Thoracic aorta (tissue), 2 donors: ENCODE measurements around the gene GABBR2. TPM values are rescaled to one million over a fixed set of nuclear protein-coding genes. Genes with fewer than 3 reads are reported as not detected.

Experiments
- ATAC-seq: fragments of 150-250 bp; one replicate; pipeline ENCODE4 v1.8.0; 2017; ENCODE audit warnings: low read depth; ENCODE audit not compliant: insufficient number of reproducible peaks, low FRiP score
- DNase-seq: peaks from one replicate; pipeline ENCODE4 v3.0.0-alpha.2; 2020; ENCODE audit warnings: low spot score
- H3K27ac ChIP-seq, 2 donors: fragments of 200-600 bp; sonication (generic); 1 replicate in 1 of 2; 2 replicates in 1 of 2; pipeline ENCODE4 v1.5.1; 2016; ENCODE audit warnings: mild to moderate bottlenecking in 2 of 2, moderate library complexity in 2 of 2
- H3K27me3 ChIP-seq: fragments of 200-600 bp; sonication (generic); replicated peaks from 2 replicates; pipeline ENCODE4 v1.6.0; 2016; ENCODE audit warnings: mild to moderate bottlenecking; ENCODE audit not compliant: insufficient read depth
- H3K36me3 ChIP-seq: fragments of 200-600 bp; sonication (generic); one replicate; pipeline ENCODE4 v1.5.1; 2016
- H3K4me1 ChIP-seq, 2 donors: fragments of 200-600 bp; sonication (generic); 1 replicate in 1 of 2; 2 replicates in 1 of 2; pipeline versions ENCODE4 v1.5.1 to v1.6.0; 2016; ENCODE audit warnings: low read depth in 2 of 2, mild to moderate bottlenecking in 1 of 2; ENCODE audit not compliant: control insufficient read depth in 1 of 2
- H3K4me3 ChIP-seq: fragments of 200-600 bp; sonication (generic); 2 replicates; pipeline ENCODE4 v1.5.1; 2016; ENCODE audit warnings: mild to moderate bottlenecking
- H3K9me3 ChIP-seq: fragments of 200-600 bp; sonication (generic); 2 replicates; pipeline ENCODE4 v1.5.1; 2016
- total RNA-seq, 2 donors: library from RNA; depleted of rRNA; stranded (reverse); fragments of >200 nt; gene quantifications; one replicate each; pipeline versions ENCODE4 v1.1.0 to v1.2.3, GENCODE V29; 2016
- TF ChIP-seq, protein P1 (sequence below): fragments of 200-600 bp; sonication (generic); IDR thresholded peaks from one replicate; pipeline ENCODE4 v1.5.1; 2019; ENCODE audit warnings: antibody characterized with exemption

GABBR2 gene
- total RNA-seq, 2 donors from 2014 or later = not detected

DNA sequence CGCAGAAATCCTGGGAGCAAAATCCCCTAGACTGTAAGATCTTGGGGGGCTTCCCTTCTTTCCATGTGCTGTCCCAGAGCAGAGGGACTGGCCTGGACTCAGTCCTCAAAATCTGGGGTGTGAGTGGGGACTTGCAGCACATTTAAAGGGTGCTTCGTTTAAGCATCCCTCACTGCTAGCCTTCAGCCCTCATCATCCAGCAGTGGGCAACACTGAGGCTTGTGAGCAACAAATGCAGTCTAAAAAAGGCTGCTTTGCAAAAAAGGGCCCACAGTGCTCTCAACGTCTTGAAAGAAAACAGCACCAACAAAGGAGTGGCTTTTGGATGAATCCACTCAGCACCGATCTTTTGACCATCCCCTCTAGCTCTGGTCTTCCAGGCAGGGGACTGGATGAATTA, 325.0 kb downstream of the GABBR2 start:
- no peaks in the 10 kb centered on the region for H3K4me1 ChIP-seq
- TF ChIP-seq, protein P1, sequence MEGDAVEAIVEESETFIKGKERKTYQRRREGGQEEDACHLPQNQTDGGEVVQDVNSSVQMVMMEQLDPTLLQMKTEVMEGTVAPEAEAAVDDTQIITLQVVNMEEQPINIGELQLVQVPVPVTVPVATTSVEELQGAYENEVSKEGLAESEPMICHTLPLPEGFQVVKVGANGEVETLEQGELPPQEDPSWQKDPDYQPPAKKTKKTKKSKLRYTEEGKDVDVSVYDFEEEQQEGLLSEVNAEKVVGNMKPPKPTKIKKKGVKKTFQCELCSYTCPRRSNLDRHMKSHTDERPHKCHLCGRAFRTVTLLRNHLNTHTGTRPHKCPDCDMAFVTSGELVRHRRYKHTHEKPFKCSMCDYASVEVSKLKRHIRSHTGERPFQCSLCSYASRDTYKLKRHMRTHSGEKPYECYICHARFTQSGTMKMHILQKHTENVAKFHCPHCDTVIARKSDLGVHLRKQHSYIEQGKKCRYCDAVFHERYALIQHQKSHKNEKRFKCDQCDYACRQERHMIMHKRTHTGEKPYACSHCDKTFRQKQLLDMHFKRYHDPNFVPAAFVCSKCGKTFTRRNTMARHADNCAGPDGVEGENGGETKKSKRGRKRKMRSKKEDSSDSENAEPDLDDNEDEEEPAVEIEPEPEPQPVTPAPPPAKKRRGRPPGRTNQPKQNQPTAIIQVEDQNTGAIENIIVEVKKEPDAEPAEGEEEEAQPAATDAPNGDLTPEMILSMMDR = no peak
- DNase-seq (no peak), ATAC-seq (no peak)
- no peaks in the 10 kb centered on the region for H3K36me3 ChIP-seq
- H3K27ac ChIP-seq = no peak overlapping the region
- no peak overlapping the region for H3K4me3 ChIP-seq
- no peaks in the 10 kb centered on the region for H3K27me3 ChIP-seq
- no peaks in the 10 kb centered on the region for H3K9me3 ChIP-seq

DNA sequence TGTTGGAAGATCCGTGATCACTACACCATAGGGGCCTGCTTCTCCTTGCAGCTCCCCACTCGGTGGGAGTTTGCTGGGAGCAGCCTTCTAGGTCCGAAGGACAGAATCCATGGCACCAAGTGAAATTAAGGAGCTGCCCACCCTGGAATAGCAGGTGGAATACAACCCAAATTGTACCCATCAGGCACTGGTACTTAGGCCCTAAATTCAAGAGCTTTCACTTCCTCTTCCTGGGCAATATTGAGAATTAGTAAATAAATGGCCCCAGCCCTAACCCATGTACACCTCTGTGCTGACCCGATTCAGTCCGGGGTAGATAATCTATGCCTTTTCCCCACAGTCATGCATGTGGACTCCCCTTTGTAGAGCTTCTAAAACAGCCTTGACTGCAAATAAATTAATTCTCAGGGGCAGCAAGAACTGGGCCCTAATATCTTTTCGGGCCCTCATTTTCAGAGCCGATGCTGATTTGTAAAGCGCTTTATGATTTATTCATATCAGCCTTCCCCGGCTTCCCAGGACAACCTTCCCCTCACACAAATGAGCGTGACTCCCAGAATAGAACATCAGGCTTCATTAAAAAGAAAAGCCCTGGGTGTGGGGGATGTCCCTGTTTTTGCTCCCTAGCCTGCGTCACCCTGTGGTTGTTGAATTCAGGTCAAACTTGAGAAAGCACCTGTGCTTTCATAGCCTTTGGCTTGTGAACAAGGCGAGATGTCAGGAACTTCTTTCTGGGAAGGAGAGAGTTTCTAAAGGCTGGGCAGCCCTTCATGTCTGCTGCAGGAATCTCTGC, 327.2 kb downstream of the GABBR2 start:
- DNase-seq = no peak
- Histone ChIP-seq H3K36me3 (no peaks in the 10 kb centered on the region), H3K4me3 (no peak overlapping the region), H3K27me3 (no peaks in the 10 kb centered on the region), H3K27ac (no peak overlapping the region), H3K9me3 (no peaks in the 10 kb centered on the region), H3K4me1 (no peaks in the 10 kb centered on the region)
- TF ChIP-seq, protein P1 = no peak
- ATAC-seq = no peak

DNA sequence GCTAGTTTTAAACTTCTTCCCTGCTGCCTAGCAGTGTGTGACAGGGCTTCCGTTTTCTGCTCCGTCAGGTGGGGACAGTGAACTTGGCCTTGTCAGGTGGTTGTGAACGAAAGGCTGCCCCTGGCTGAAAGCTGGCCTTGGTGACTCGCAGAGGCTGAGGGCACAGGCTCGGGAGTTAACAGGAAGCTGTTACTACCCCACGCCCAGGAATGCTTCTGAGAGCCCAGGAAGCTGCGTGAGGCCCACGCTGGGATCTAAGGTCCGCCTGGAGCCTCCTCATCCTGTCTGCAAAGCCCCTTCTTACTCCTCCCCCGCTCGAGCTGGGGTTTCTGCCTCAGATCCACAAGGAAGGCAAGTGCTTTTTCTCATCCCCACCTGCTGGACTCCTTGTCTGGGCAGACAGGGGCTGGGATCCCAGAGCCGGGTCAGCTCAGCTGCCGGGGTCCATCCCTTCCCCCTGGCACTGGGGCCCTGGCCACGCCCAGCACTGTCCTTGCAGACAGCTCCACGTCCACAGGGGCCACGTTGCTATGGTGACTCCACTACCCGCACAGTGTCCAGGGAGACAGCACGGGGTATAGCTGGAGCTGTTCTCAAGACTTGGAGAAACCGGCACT, 328.6 kb downstream of the GABBR2 start:
- Histone ChIP-seq H3K9me3 (no peaks in the 10 kb centered on the region), H3K4me1 (no peaks in the 10 kb centered on the region), H3K4me3 (no peak overlapping the region), H3K36me3 (no peaks in the 10 kb centered on the region), H3K27me3 (no peaks in the 10 kb centered on the region), H3K27ac (no peak overlapping the region)
- DNase-seq = no peak
- TF ChIP-seq, protein P1 = no peak
- no peak for ATAC-seq

DNA sequence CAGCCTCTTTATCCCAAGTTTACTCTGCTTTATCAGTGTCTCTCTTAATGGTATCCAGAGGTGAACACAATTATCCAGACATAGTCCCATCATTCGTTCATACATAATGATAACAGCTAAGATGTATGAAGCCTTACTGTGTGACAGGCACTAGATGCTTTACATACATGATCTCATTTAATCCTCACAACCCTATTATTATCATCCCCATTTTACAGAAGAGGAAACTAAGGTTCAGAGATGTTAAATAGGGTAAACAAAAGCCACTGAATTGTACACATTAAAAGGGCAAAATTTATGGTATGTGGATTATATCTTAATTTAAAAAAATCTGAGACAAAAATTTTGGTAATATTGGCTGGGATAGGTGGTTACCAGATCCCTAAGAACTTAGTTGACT, 329.2 kb downstream of the GABBR2 start:
- Histone ChIP-seq H3K27me3 (no peaks in the 10 kb centered on the region), H3K36me3 (no peaks in the 10 kb centered on the region), H3K4me1 (no peaks in the 10 kb centered on the region), H3K9me3 (no peaks in the 10 kb centered on the region), H3K27ac (no peak overlapping the region), H3K4me3 (no peak overlapping the region)
- DNase-seq = no peak
- TF ChIP-seq, protein P1 = no peak
- ATAC-seq = no peak

DNA sequence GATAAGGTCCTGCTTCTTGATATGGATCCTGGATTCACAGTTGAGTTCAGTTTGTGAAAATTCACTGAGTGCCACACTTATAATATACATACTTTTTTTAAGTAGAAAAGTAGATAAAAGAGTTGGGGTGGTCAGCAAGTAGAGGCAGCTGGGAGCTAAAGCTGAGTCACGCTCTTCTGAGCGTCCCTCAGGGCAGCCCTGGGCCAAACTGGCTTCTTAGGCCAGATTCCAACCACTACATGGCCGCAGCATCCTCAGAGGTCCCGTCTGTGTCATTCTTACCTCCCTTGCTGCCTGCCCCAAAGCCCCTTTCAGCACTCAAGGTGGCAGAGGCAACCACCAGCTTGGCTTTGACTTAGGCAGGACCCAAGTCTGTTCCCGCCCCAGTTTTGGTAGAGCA, 329.9 kb downstream of the GABBR2 start:
- H3K36me3 ChIP-seq = no peaks in the 10 kb centered on the region
- H3K4me3 ChIP-seq = no peak overlapping the region
- H3K4me1 ChIP-seq = no peaks in the 10 kb centered on the region
- H3K9me3 ChIP-seq = no peaks in the 10 kb centered on the region
- TF ChIP-seq, protein P1 = no peak
- no peak overlapping the region for H3K27ac ChIP-seq
- no peak for ATAC-seq
- DNase-seq = no peak
- no peaks in the 10 kb centered on the region for H3K27me3 ChIP-seq
